ENCODE measurements around the gene BMPR1B. TPM values are rescaled to one million over a fixed set of nuclear protein-coding genes. Genes with fewer than 3 reads are reported as not detected.

Gene BMPR1B
- total RNA-seq, 1 experiment from 2014 or later, result 0.62 TPM

DNA sequence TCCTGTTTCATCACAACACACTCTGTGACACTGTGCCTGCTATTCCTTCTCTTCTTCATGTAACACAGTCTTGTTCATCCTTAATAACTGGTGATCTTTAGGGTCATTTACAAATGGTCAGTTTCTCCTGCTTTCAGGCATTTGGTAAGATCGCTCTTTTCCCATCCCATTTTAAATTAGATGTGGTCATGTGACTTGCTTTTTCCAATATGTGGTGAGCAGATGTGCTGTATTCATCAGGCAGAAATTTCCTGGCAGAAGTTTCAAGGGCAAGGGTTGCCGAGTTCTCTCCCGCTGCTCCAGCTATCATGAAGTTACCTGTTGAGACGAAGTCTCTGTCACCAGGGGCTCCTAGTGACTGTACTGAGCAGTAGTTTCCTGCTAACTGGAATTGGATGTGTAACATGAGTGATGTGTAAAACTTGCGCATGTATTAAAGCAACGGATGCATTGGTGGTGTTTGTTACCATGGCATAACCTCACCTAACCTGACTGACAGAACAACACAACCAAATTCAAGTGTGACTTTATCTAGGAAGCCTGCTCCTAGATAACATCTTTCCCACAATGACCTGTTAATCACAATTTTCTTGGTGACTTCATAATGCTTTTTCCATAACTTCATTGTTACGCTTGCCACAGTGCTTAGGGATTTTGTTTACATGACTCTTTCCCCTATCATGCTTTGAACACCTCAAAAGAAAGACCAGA lies 29.5 kb upstream of the BMPR1B start:
- no peaks in the 10 kb centered on the region for H3K4me1 ChIP-seq (ENCODE audit: control insufficient read depth, insufficient read depth, low read length)
- H3K27me3 ChIP-seq (ENCODE audit: control insufficient read depth, insufficient read depth, low read length), result no peaks in the 10 kb centered on the region
- no peak for DNase-seq (ENCODE audit: low read depth, low spot score)
- no peaks in the 10 kb centered on the region for H3K9me3 ChIP-seq (ENCODE audit: control insufficient read depth, insufficient read depth, low read depth, low read length)
- CTCF ChIA-PET, result no interaction called here
- no TSS peak for BruUV-seq (replicated peaks)
- in situ Hi-C loops (cut with HindIII; ENCODE audit: low pct_unique_long_range_greater_than_20kb, low sequenced_read_pairs) (no loop called here), intact Hi-C loops (cut with micrococcal nuclease; ENCODE audit: unreplicated experiment) (no loop called here)
- H3K36me3 ChIP-seq (ENCODE audit: control insufficient read depth, insufficient read depth, low read length), result no peaks in the 10 kb centered on the region
- TF ChIP-seq POLR2AphosphoS5 (IDR thresholded peaks at IDR 0.05; ENCODE audit: low read depth, low read length) (no peak), CTCF (IDR thresholded peaks at IDR 0.05) (no peak), TCF7L2 (IDR thresholded peaks at IDR 0.05; ENCODE audit: low read depth, low read length) (no peak), SIN3A (IDR thresholded peaks at IDR 0.05; ENCODE audit: borderline replicate concordance, insufficient read depth, low read depth, low read length) (no peak)
- TF ChIP-seq, protein P1, sequence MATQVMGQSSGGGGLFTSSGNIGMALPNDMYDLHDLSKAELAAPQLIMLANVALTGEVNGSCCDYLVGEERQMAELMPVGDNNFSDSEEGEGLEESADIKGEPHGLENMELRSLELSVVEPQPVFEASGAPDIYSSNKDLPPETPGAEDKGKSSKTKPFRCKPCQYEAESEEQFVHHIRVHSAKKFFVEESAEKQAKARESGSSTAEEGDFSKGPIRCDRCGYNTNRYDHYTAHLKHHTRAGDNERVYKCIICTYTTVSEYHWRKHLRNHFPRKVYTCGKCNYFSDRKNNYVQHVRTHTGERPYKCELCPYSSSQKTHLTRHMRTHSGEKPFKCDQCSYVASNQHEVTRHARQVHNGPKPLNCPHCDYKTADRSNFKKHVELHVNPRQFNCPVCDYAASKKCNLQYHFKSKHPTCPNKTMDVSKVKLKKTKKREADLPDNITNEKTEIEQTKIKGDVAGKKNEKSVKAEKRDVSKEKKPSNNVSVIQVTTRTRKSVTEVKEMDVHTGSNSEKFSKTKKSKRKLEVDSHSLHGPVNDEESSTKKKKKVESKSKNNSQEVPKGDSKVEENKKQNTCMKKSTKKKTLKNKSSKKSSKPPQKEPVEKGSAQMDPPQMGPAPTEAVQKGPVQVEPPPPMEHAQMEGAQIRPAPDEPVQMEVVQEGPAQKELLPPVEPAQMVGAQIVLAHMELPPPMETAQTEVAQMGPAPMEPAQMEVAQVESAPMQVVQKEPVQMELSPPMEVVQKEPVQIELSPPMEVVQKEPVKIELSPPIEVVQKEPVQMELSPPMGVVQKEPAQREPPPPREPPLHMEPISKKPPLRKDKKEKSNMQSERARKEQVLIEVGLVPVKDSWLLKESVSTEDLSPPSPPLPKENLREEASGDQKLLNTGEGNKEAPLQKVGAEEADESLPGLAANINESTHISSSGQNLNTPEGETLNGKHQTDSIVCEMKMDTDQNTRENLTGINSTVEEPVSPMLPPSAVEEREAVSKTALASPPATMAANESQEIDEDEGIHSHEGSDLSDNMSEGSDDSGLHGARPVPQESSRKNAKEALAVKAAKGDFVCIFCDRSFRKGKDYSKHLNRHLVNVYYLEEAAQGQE (IDR thresholded peaks at IDR 0.05; ENCODE audit: insufficient read depth in 1 of 2, low read depth in 2 of 2, low read length in 1 of 2), result no peak
- POLR2A ChIA-PET, result no interaction called here
- H3K4me3 ChIP-seq (ENCODE audit: low read depth in 2 of 2, low read length in 2 of 2), result no peak overlapping the region
- H3K27ac ChIP-seq (ENCODE audit: low read length), result no peak overlapping the region
- no peak for ATAC-seq

- ATAC-seq, result no peak
- in situ Hi-C loops (cut with HindIII; ENCODE audit: low pct_unique_long_range_greater_than_20kb, low sequenced_read_pairs), result no loop called here
- Histone ChIP-seq H3K4me1 (ENCODE audit: control insufficient read depth, insufficient read depth, low read length) (no peaks in the 10 kb centered on the region), H3K27ac (ENCODE audit: low read length) (no peak overlapping the region), H3K9me3 (ENCODE audit: control insufficient read depth, insufficient read depth, low read depth, low read length) (no peaks in the 10 kb centered on the region), H3K4me3 (ENCODE audit: low read depth in 2 of 2, low read length in 2 of 2) (no peak overlapping the region), H3K27me3 (ENCODE audit: control insufficient read depth, insufficient read depth, low read length) (no peaks in the 10 kb centered on the region), H3K36me3 (ENCODE audit: control insufficient read depth, insufficient read depth, low read length) (no peaks in the 10 kb centered on the region)
- CTCF ChIA-PET, result no interaction called here
- POLR2A ChIA-PET, result no interaction called here
- no TSS peak for BruUV-seq (replicated peaks)
- intact Hi-C loops (cut with micrococcal nuclease; ENCODE audit: unreplicated experiment), result loop anchor here (5.0 kb wide), 1 partner anchor 110 kb away; no protein-coding TSS in a partner anchor
- TF ChIP-seq CTCF (IDR thresholded peaks at IDR 0.05), result no peak
- TF ChIP-seq, protein P1 (IDR thresholded peaks at IDR 0.05; ENCODE audit: insufficient read depth in 1 of 2, low read depth in 2 of 2, low read length in 1 of 2), result no peak
- TF ChIP-seq POLR2AphosphoS5 (IDR thresholded peaks at IDR 0.05; ENCODE audit: low read depth, low read length), result no peak
- no peak for TF ChIP-seq SIN3A (IDR thresholded peaks at IDR 0.05; ENCODE audit: borderline replicate concordance, insufficient read depth, low read depth, low read length)
- no peak for TF ChIP-seq TCF7L2 (IDR thresholded peaks at IDR 0.05; ENCODE audit: low read depth, low read length)
- no peak for DNase-seq (ENCODE audit: low read depth, low spot score)
Measured at GRCh38 chr4:94732358-94732698, 25.4 kb upstream of the BMPR1B start.
